SIG-M5 treated with dmso at 0.1 percent for 504 hours (cell line): ENCODE measurements around the gene PTS.

Source experiments
- DNase-seq: peaks from one replicate; lab custom pipeline; 2025; ENCODE audit not compliant: unreplicated experiment; lab: John Stamatoyannopoulos, UW

PTS gene

GRCh38 chr11:112221274-112221835 is 4.9 kb upstream of the PTS start:
- DNase-seq: no peak

GRCh38 chr11:112222303-112222702 is 3.9 kb upstream of the PTS start:
- DNase-seq: peak; percentile 17

- no peak for DNase-seq
Observed at GRCh38 chr11:112223121-112223520, 3.1 kb upstream of the PTS start.

- no peak for DNase-seq
Observed at GRCh38 chr11:112223754-112224532, 2.3 kb upstream of the PTS start.

GRCh38 chr11:112225753-112226061 is 521 bp upstream of the PTS start:
- no peak for DNase-seq

- DNase-seq: no peak
Observed at GRCh38 chr11:112226831-112227401, 688 bp downstream of the PTS start.

GRCh38 chr11:112227471-112227870 is 1.2 kb downstream of the PTS start:
- no peak for DNase-seq

GRCh38 chr11:112228706-112229105 is 2.5 kb downstream of the PTS start:
- no peak for DNase-seq

GRCh38 chr11:112229159-112229558 is 2.9 kb downstream of the PTS start:
- DNase-seq: no peak

GRCh38 chr11:112229746-112230433 is 3.7 kb downstream of the PTS start:
- no peak for DNase-seq

- no peak for DNase-seq
Observed at GRCh38 chr11:112231952-112232351, 5.7 kb downstream of the PTS start.

GRCh38 chr11:112235750-112236390 is 9.6 kb downstream of the PTS start:
- DNase-seq: no peak

- no peak for DNase-seq
Observed at GRCh38 chr11:112237451-112237850, 11.2 kb downstream of the PTS start.

GRCh38 chr11:112238041-112238440 is 11.8 kb downstream of the PTS start:
- DNase-seq: no peak

- DNase-seq: no peak
Observed at GRCh38 chr11:112241486-112241885, 15.3 kb downstream of the PTS start.

GRCh38 chr11:112247201-112247600 is 21.0 kb downstream of the PTS start:
- no peak for DNase-seq

GRCh38 chr11:112248201-112248600 is 22.0 kb downstream of the PTS start:
- DNase-seq: peak; percentile 1

- DNase-seq: no peak
Observed at GRCh38 chr11:112249871-112250610, 23.8 kb downstream of the PTS start.

GRCh38 chr11:112253605-112254242 is 27.5 kb downstream of the PTS start:
- no peak for DNase-seq

GRCh38 chr11:112255067-112255720 is 29.0 kb downstream of the PTS start:
- DNase-seq: peak; percentile 1
